NCI-H1930 (cell line): ENCODE measurements around the gene APLNR.
"Not testable (repeated sequence)": the region's sequence is repeated elsewhere in the genome, so short reads cannot be mapped to it uniquely, and the experiment has no call there.

Experiments
- DNase-seq, 2 experiments: peaks; one replicate each; lab custom pipeline; 2025; lab: John Stamatoyannopoulos, UW

Gene APLNR

GRCh38 chr11:57237204-57237681 lies at the start of gene APLNR:
Gene APLNR (minus strand): TSS chr11:57237250. CDS start chr11:57237004, 246 bp downstream.
- no peak for DNase-seq

GRCh38 chr11:57283231-57283990 lies 46.4 kb upstream of the APLNR start:
- DNase-seq = no peak

- DNase-seq = not testable (repeated sequence)
Measured at GRCh38 chr11:57281546-57281945, 44.5 kb upstream of the APLNR start.

GRCh38 chr11:57279116-57279515 lies 42.1 kb upstream of the APLNR start:
- no peak for DNase-seq

GRCh38 chr11:57278721-57279095 lies 41.7 kb upstream of the APLNR start:
- DNase-seq = no peak

- DNase-seq = peak in 1 of 2 experiments; percentile 46
Measured at GRCh38 chr11:57277845-57278720, 41.0 kb upstream of the APLNR start.

GRCh38 chr11:57276971-57277675 lies 40.1 kb upstream of the APLNR start:
- no peak for DNase-seq

GRCh38 chr11:57276169-57276970 lies 39.3 kb upstream of the APLNR start:
- no peak for DNase-seq

- DNase-seq = no peak
Measured at GRCh38 chr11:57275582-57275981, 38.5 kb upstream of the APLNR start.

- DNase-seq = no peak
Measured at GRCh38 chr11:57274904-57275498, 38.0 kb upstream of the APLNR start.

- DNase-seq = no peak
Measured at GRCh38 chr11:57273448-57274058, 36.5 kb upstream of the APLNR start.

- no peak for DNase-seq
Measured at GRCh38 chr11:57269571-57270021, 32.5 kb upstream of the APLNR start.

- DNase-seq = no peak
Measured at GRCh38 chr11:57266157-57266556, 29.1 kb upstream of the APLNR start.

- no peak for DNase-seq
Measured at GRCh38 chr11:57263351-57263750, 26.3 kb upstream of the APLNR start.

GRCh38 chr11:57262157-57262556 lies 25.1 kb upstream of the APLNR start:
- no peak for DNase-seq

GRCh38 chr11:57260937-57261783 lies 24.1 kb upstream of the APLNR start:
- DNase-seq = no peak

GRCh38 chr11:57256119-57256518 lies 19.1 kb upstream of the APLNR start:
- no peak for DNase-seq

- DNase-seq = no peak
Measured at GRCh38 chr11:57255618-57256017, 18.6 kb upstream of the APLNR start.

GRCh38 chr11:57254631-57255030 lies 17.6 kb upstream of the APLNR start:
- DNase-seq = no peak
